ENCODE measurements around the gene ARVCF. TPM values are rescaled to one million over a fixed set of nuclear protein-coding genes. Genes with fewer than 3 reads are reported as not detected.

The ARVCF gene
- total RNA-seq, 1 experiment from 2014 or later: 15.6 TPM

DNA sequence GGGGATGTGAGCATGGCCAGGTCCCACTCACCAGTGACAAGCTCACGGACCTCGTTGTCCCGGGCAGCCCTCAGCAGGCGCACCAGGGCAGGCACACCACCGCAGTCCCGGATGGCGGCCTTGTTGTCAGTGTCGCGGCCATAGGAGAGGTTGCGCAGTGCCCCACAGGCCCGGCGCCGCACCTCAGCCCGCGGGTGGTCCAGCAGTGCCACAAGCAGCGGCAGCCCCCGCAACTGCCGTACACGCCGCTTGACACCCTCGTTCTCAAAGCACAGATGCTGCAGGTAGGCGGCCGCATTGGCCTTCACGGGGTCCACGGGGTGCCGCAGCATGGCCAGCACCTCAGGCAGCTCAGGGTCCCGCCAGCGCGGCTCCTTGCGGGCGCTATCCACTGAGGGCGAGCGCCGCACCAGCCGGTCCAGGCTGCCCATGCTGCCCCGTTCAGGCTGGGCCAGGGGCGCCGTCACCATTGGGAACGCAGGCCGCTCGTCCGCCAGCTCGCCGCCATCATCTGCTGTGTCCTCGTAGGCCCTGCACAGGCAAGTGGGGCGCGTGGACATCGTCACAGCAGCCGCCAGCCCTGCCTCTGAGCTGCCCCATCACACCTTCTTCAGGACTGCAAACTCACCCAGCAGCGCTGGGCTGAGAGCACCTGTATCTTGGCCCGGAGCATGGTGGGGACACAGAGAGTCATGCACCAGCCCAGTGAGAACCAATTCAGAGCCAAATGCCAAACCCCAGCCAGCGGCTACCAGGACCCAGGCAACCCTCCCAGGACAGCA lies 36.7 kb downstream of the ARVCF start:
- H3K4me2 ChIP-seq: no peak overlapping the region
- no peaks in the 10 kb centered on the region for H3K9me2 ChIP-seq (ENCODE audit: insufficient read depth)
- DNase-seq: no peak
- intact Hi-C loops (cut with micrococcal nuclease; ENCODE audit: unreplicated experiment): no loop called here
- BruUV-seq (replicated peaks): no TSS peak
- ChIA-PET CTCF (no interaction called here), POLR2A (ENCODE audit: unreplicated experiment) (no interaction called here)
- no peak for TF ChIP-seq EZH2 (IDR thresholded peaks at IDR 0.05; ENCODE audit: low read depth)
- H3K4me1 ChIP-seq (replicated peaks; ENCODE audit: insufficient read depth): peaks cover 25% of the 10 kb centered on the region
- no peaks in the 10 kb centered on the region for H3K27me3 ChIP-seq (ENCODE audit: insufficient read depth, low read depth)
- H3K9me3 ChIP-seq (ENCODE audit: insufficient read depth, low read depth): no peaks in the 10 kb centered on the region
- H4K20me1 ChIP-seq (ENCODE audit: insufficient read depth): no peaks in the 10 kb centered on the region; the same call in 1 of the 2 replicates
- H3K27ac ChIP-seq: no peak overlapping the region
- H3K36me3 ChIP-seq (ENCODE audit: low read depth): no peaks in the 10 kb centered on the region
- H3F3A ChIP-seq (ENCODE audit: insufficient read depth, low read depth): peaks cover 2% of the 10 kb centered on the region; the same call in 1 of the 2 replicates
- no peak overlapping the region for H2AFZ ChIP-seq
- no peaks in the 10 kb centered on the region for H3K79me2 ChIP-seq (ENCODE audit: low read depth)
- no peak overlapping the region for H3K4me3 ChIP-seq

- no TSS peak for BruUV-seq (replicated peaks)
- H3K4me1 ChIP-seq (replicated peaks; ENCODE audit: insufficient read depth): peaks cover 19% of the 10 kb centered on the region
- no peaks in the 10 kb centered on the region for H3K27me3 ChIP-seq (ENCODE audit: insufficient read depth, low read depth)
- DNase-seq: no peak
- no peak overlapping the region for H3K4me3 ChIP-seq
- CTCF ChIA-PET: no interaction called here
- H3K36me3 ChIP-seq (ENCODE audit: low read depth): no peaks in the 10 kb centered on the region
- peaks cover 12% of the 10 kb centered on the region; the same call in 1 of the 2 replicates for H3F3A ChIP-seq (ENCODE audit: insufficient read depth, low read depth)
- H2AFZ ChIP-seq: no peak overlapping the region
- H3K9me2 ChIP-seq (ENCODE audit: insufficient read depth): no peaks in the 10 kb centered on the region
- no peaks in the 10 kb centered on the region for H3K9me3 ChIP-seq (ENCODE audit: insufficient read depth, low read depth)
- TF ChIP-seq EZH2 (IDR thresholded peaks at IDR 0.05; ENCODE audit: low read depth) (no peak), CTCF (conservative IDR thresholded peaks at IDR 0.05) (no peak)
- POLR2A ChIA-PET (ENCODE audit: unreplicated experiment): no interaction called here
- no peaks in the 10 kb centered on the region; the same call in 1 of the 2 replicates for H4K20me1 ChIP-seq (ENCODE audit: insufficient read depth)
- no peak overlapping the region for H3K27ac ChIP-seq
- H3K79me2 ChIP-seq (ENCODE audit: low read depth): no peaks in the 10 kb centered on the region
- no peak overlapping the region for H3K4me2 ChIP-seq
- intact Hi-C loops (cut with micrococcal nuclease; ENCODE audit: unreplicated experiment): no loop called here
Measured at GRCh38 chr22:19978748-19979147, 37.9 kb downstream of the ARVCF start.

DNA sequence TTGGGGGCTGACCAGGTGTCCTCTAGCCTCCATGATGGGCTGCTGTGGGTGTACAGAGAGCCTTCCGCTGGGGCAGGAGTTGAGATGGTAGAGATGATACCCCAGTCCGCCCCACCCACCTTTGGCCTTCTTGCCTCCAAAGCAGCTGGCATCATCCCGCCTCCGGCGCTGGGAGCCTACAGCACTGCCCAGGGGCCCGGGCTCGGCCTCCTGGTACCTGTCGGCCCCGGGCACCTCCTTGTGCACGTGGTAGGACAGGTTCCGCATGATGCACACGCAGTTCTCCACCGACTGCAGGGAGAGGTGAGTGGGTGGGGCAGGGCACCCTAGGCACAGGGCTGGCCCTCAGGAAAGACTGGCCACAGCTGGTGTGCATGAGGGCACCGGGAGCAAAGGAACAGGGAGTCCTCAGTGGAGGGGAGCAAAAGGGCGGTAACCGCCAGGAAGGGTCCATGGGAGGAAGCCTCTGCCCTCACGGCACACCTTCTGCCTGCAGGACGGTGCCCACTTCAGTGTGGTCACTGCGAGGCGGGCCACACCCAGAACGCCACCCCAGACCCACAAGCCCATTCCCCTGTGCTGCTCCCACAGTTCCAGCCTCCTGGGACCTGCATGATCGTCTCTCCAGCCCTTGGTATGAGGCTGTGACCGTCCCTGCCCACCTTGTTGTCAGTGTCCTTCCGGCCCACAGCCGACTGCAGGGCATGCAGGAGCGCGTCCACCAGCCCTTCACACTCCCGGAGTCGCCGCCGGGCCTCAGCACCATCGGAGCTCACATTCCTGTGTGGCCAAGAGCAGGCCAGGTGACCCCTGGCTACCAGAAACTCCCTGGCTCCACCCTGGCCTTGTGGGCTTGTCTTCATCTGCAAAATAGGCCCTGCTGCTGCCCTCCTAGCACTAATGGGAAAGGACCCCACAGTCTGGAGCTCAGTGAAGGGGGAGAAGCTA lies 39.1 kb downstream of the ARVCF start:
- Histone ChIP-seq H2AFZ (no peak overlapping the region), H3K36me3 (ENCODE audit: low read depth) (no peaks in the 10 kb centered on the region), H3K27me3 (ENCODE audit: insufficient read depth, low read depth) (no peaks in the 10 kb centered on the region), H3K9me3 (ENCODE audit: insufficient read depth, low read depth) (no peaks in the 10 kb centered on the region), H3K4me3 (no peak overlapping the region), H4K20me1 (ENCODE audit: insufficient read depth) (no peaks in the 10 kb centered on the region), H3K79me2 (ENCODE audit: low read depth) (no peaks in the 10 kb centered on the region), H3K4me1 (replicated peaks; ENCODE audit: insufficient read depth) (peaks cover 17% of the 10 kb centered on the region), H3K27ac (no peak overlapping the region), H3K4me2 (no peak overlapping the region), H3F3A (ENCODE audit: insufficient read depth, low read depth) (peaks cover 14% of the 10 kb centered on the region; the same call in 1 of the 2 replicates), H3K9me2 (ENCODE audit: insufficient read depth) (no peaks in the 10 kb centered on the region)
- TF ChIP-seq CTCF (conservative IDR thresholded peaks at IDR 0.05) (no peak), EZH2 (IDR thresholded peaks at IDR 0.05; ENCODE audit: low read depth) (no peak)
- CTCF ChIA-PET: no interaction called here
- POLR2A ChIA-PET (ENCODE audit: unreplicated experiment): no interaction called here
- intact Hi-C loops (cut with micrococcal nuclease; ENCODE audit: unreplicated experiment): no loop called here
- BruUV-seq (replicated peaks): no TSS peak
- DNase-seq: no peak
